SK-N-SH (cell line): ENCODE results near the gene MED14.
"Not testable (repeated sequence)": the region's sequence is repeated elsewhere in the genome, so short reads cannot be mapped to it uniquely, and the experiment has no call there.

Experiments
- CTCF ChIP-seq: fragments of 200-600 bp; sonication (generic); IDR thresholded peaks from 2 replicates; pipeline ENCODE4 v1.6.1; 2017; ENCODE audit warnings: antibody characterized with exemption, mild to moderate bottlenecking, moderate library complexity
- USF2 ChIP-seq: fragments of 150-350 bp; IDR thresholded peaks from 2 replicates; pipeline ENCODE4 v1.6.1; 2017; ENCODE audit warnings: antibody characterized with exemption, low read length, low read depth, borderline replicate concordance

GRCh38 chrX:40782644-40783259 is 47.4 kb upstream of the MED14 start:
- TF ChIP-seq CTCF, USF2: not testable (repeated sequence)
